Liver (tissue), 9 donors: Measurements from ENCODE around the gene PTPN2. TPM values are rescaled to one million over a fixed set of nuclear protein-coding genes. Genes with fewer than 3 reads are reported as not detected.

Experiments
- DNase-seq: peaks from one replicate; pipeline ENCODE4 v3.0.0-alpha.2; 2017; ENCODE audit warnings: low spot score
- H3K27ac ChIP-seq, 2 donors: one replicate each; pipeline ENCODE4 v1.7.0; 2013; ENCODE audit warnings: inconsistent platforms in 2 of 2, low read length in 2 of 2, control low read depth in 1 of 2, low read depth in 1 of 2, mild to moderate bottlenecking in 1 of 2
- H3K27me3 ChIP-seq, 4 donors: one replicate each; pipeline versions ENCODE4 v1.6.1 to v1.7.0; 2013; ENCODE audit warnings: low read length in 3 of 4, inconsistent platforms in 1 of 4, mild to moderate bottlenecking in 1 of 4, moderate library complexity in 1 of 4; ENCODE audit not compliant: control insufficient read depth in 4 of 4, insufficient read depth in 4 of 4
- H3K36me3 ChIP-seq, 4 donors: one replicate each; pipeline versions ENCODE4 v1.6.1 to v1.7.0; 2013; ENCODE audit warnings: low read length in 3 of 4, mild to moderate bottlenecking in 3 of 4, low read depth in 1 of 4, moderate library complexity in 1 of 4; ENCODE audit not compliant: control insufficient read depth in 4 of 4, insufficient read depth in 3 of 4
- H3K4me1 ChIP-seq, 4 donors: one replicate each; pipeline versions ENCODE4 v1.6.1 to v1.7.0; 2013; ENCODE audit warnings: low read length in 3 of 4, mild to moderate bottlenecking in 3 of 4, moderate library complexity in 1 of 4; ENCODE audit not compliant: control insufficient read depth in 4 of 4, insufficient read depth in 4 of 4
- H3K4me3 ChIP-seq, 3 donors: one replicate each; pipeline versions ENCODE4 v1.6.1 to v1.7.0; 2013; ENCODE audit warnings: low read length in 3 of 3, control low read depth in 1 of 3, low read depth in 1 of 3, mild to moderate bottlenecking in 1 of 3
- H3K9ac ChIP-seq, 2 donors: one replicate each; pipeline ENCODE4 v1.7.0; 2013; ENCODE audit warnings: low read length in 2 of 2, mild to moderate bottlenecking in 2 of 2, moderate library complexity in 2 of 2, control low read depth in 1 of 2, low read depth in 1 of 2
- H3K9me3 ChIP-seq, 4 donors: one replicate each; pipeline versions ENCODE4 v1.6.1 to v1.7.0; 2013; ENCODE audit warnings: low read length in 3 of 4; ENCODE audit not compliant: control insufficient read depth in 4 of 4
- EGR1 ChIP-seq, 2 donors: IDR thresholded peaks; 2 replicates each; pipeline ENCODE4 v1.6.1; 2016 to 2018; ENCODE audit warnings: antibody characterized with exemption in 2 of 2, low read depth in 2 of 2
- FOXA1 ChIP-seq: IDR thresholded peaks from 2 replicates; pipeline ENCODE4 v1.6.1; 2016; ENCODE audit warnings: antibody characterized with exemption
- FOXA2 ChIP-seq: IDR thresholded peaks from 2 replicates; pipeline ENCODE4 v1.6.1; 2016; ENCODE audit warnings: antibody characterized with exemption
- GABPA ChIP-seq, 2 donors: IDR thresholded peaks in 1 of 2; conservative IDR thresholded peaks in 1 of 2; 2 replicates each; pipeline ENCODE4 v1.6.1; 2016; ENCODE audit warnings: antibody characterized with exemption in 2 of 2, mild to moderate bottlenecking in 1 of 2, moderate library complexity in 1 of 2
- HNF4A ChIP-seq, 2 donors: conservative IDR thresholded peaks; 2 replicates each; pipeline ENCODE4 v1.6.1; 2016; ENCODE audit warnings: antibody characterized with exemption in 2 of 2, mild to moderate bottlenecking in 2 of 2
- HNF4G ChIP-seq: IDR thresholded peaks from 2 replicates; pipeline ENCODE4 v1.6.1; 2016; ENCODE audit warnings: antibody characterized with exemption
- JUND ChIP-seq, 2 donors: IDR thresholded peaks; 2 replicates each; pipeline ENCODE4 v1.6.1; 2016; ENCODE audit warnings: antibody characterized with exemption in 2 of 2
- NR2F2 ChIP-seq: IDR thresholded peaks from 2 replicates; pipeline ENCODE4 v1.6.1; 2016; ENCODE audit warnings: antibody characterized with exemption
- RAD21 ChIP-seq, 2 donors: IDR thresholded peaks; 2 replicates each; pipeline ENCODE4 v1.6.1; 2016; ENCODE audit warnings: antibody characterized with exemption in 2 of 2, mild to moderate bottlenecking in 2 of 2
- RXRA ChIP-seq, 2 donors: IDR thresholded peaks; 2 replicates each; pipeline ENCODE4 v1.6.1; 2017 to 2018; ENCODE audit warnings: antibody characterized with exemption in 2 of 2, mild to moderate bottlenecking in 1 of 2
- SP1 ChIP-seq: IDR thresholded peaks from 2 replicates; pipeline ENCODE4 v1.6.1; 2018; ENCODE audit warnings: antibody characterized with exemption, mild to moderate bottlenecking
- TAF1 ChIP-seq: conservative IDR thresholded peaks from 2 replicates; pipeline ENCODE4 v1.6.1; 2016; ENCODE audit warnings: antibody characterized with exemption, mild to moderate bottlenecking
- YY1 ChIP-seq: IDR thresholded peaks from 2 replicates; pipeline ENCODE4 v1.6.1; 2016; ENCODE audit warnings: antibody characterized with exemption, mild to moderate bottlenecking
- whole genome bisulfite sequencing: extraction: QIAGEN DNeasy Blood & Tissue Kit; methylation state at CpG from one replicate; pipeline ENCODE4 v1.1.7; 2013; 5-methylcytosine and 5-hydroxymethylcytosine counted together
- polyA plus RNA-seq, 2 donors: library from polyadenylated mRNA; stranded (reverse) in 1 of 2; unstranded in 1 of 2; fragments of 200-250 nt in 1 of 2; fragments of >200 nt in 1 of 2; fragmentation: Nextera tagmentation in 1 of 2; extraction: Ambion mirVana in 1 of 2; gene quantifications; one replicate each; pipeline versions ENCODE4 v1.2.1 to v1.2.3, GENCODE V29; 2013 to 2015
- total RNA-seq, 2 donors: library from RNA; depleted of rRNA; stranded (reverse); fragments of >200 nt; gene quantifications; one replicate each; pipeline ENCODE4 v1.2.3, GENCODE V29; 2014
- TF ChIP-seq, protein P1 (sequence below): IDR thresholded peaks from 2 replicates; pipeline ENCODE4 v1.6.1; 2016; ENCODE audit warnings: antibody characterized with exemption
- TF ChIP-seq, protein P2 (sequence below): IDR thresholded peaks from 2 replicates; pipeline ENCODE4 v1.6.1; 2016; ENCODE audit warnings: antibody characterized with exemption, mild to moderate bottlenecking
- TF ChIP-seq, protein P3 (sequence below): IDR thresholded peaks from 2 replicates; pipeline ENCODE4 v1.6.1; 2016; ENCODE audit warnings: antibody characterized with exemption
- TF ChIP-seq, protein P4 (sequence below): fragments of 150-350 bp; IDR thresholded peaks from 2 replicates; pipeline ENCODE4 v1.5.1; 2017; ENCODE audit warnings: improper control_type of control experiment, low read depth, low read length; ENCODE audit not compliant: missing input control
- donor health status: healthy.
- donor health status: healthy.
- donor health status: healthy.
- donor health status: healthy.
- donor health status: healthy.

Gene PTPN2
- total and polyA plus RNA-seq, 4 donors = 9.2 to 21.2 (median 14.9) TPM

DNA sequence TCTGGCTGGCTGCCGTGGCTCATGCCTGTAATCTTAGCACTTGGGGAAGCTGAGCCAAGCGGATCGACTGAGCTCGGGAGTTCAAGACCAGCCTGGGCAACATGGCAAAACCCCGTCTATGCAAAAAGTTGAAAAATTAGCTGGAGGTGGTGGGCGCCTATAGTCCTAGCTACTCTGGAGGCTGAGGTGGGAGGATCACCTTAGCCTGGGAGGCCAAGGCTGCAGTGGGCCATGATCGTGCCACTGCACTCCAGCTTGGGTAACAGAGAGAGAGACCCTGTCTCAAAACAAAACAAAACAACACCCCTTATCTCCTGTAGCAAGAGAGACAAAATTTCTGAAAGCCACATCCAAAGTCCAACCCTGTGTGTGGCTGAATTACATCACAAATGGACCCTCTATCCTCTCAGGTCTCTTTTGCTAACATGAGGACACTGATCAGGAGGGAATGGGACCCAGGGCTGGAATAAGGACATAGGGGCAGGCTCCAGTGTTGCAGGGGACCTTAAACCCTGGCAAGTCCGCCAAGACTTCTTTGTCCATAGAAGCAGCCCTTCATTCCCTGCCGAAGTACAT is 116.4 kb downstream of the PTPN2 start:
- 93% methylated on average over 9 of the region's 9 CpGs for WGBS
- Histone ChIP-seq H3K36me3 (no peaks in the 10 kb centered on the region), H3K27me3 (no peaks in the 10 kb centered on the region), H3K27ac (no peak overlapping the region), H3K4me1 (no peaks in the 10 kb centered on the region), H3K9ac (no peak overlapping the region), H3K9me3 (no peaks in the 10 kb centered on the region), H3K4me3 (no peak overlapping the region)
- DNase-seq = no peak
- TF ChIP-seq GABPA (IDR thresholded peaks at IDR 0.05 in 1 of 2, conservative IDR thresholded peaks at IDR 0.05 in 1 of 2) = no peak
- TF ChIP-seq, protein P1, sequence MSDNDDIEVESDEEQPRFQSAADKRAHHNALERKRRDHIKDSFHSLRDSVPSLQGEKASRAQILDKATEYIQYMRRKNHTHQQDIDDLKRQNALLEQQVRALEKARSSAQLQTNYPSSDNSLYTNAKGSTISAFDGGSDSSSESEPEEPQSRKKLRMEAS = no peak
- TF ChIP-seq, protein P2, sequence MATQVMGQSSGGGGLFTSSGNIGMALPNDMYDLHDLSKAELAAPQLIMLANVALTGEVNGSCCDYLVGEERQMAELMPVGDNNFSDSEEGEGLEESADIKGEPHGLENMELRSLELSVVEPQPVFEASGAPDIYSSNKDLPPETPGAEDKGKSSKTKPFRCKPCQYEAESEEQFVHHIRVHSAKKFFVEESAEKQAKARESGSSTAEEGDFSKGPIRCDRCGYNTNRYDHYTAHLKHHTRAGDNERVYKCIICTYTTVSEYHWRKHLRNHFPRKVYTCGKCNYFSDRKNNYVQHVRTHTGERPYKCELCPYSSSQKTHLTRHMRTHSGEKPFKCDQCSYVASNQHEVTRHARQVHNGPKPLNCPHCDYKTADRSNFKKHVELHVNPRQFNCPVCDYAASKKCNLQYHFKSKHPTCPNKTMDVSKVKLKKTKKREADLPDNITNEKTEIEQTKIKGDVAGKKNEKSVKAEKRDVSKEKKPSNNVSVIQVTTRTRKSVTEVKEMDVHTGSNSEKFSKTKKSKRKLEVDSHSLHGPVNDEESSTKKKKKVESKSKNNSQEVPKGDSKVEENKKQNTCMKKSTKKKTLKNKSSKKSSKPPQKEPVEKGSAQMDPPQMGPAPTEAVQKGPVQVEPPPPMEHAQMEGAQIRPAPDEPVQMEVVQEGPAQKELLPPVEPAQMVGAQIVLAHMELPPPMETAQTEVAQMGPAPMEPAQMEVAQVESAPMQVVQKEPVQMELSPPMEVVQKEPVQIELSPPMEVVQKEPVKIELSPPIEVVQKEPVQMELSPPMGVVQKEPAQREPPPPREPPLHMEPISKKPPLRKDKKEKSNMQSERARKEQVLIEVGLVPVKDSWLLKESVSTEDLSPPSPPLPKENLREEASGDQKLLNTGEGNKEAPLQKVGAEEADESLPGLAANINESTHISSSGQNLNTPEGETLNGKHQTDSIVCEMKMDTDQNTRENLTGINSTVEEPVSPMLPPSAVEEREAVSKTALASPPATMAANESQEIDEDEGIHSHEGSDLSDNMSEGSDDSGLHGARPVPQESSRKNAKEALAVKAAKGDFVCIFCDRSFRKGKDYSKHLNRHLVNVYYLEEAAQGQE = no peak
- no peak for TF ChIP-seq FOXA1
- no peak for TF ChIP-seq HNF4G
- TF ChIP-seq YY1 = no peak
- TF ChIP-seq HNF4A (conservative IDR thresholded peaks at IDR 0.05) = no peak

DNA sequence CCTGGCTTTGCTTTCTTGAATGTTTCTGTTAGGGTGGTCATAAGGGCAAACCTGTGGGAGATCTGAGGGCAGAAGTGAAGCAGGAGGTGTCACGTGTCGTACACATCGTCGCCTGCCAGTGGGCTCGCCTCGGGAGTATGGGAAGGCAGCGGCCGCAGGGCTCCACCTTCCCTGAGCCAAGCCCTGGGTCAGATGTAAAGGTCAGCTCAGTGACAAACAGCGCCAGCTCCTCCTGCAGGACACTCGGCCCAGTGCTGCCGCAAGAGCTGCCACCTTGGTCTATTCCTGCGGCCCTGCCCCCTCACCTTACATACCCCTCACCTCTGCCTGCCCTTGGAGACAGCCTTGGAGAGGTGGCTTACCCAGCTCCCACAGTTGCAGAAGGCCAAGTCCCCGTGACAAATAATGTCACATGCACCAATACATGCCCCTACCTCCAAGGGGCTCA is 117.0 kb downstream of the PTPN2 start:
- no peaks in the 10 kb centered on the region for H3K27me3 ChIP-seq
- H3K36me3 ChIP-seq = no peaks in the 10 kb centered on the region
- H3K4me1 ChIP-seq = no peaks in the 10 kb centered on the region
- DNase-seq = peak; percentile 42
- peak in 1 of 2 donors; percentile 57 for TF ChIP-seq RAD21 (IDR thresholded peaks at IDR 0.05)
- no peak for TF ChIP-seq HNF4A (conservative IDR thresholded peaks at IDR 0.05)
- H3K9me3 ChIP-seq = no peaks in the 10 kb centered on the region
- H3K4me3 ChIP-seq = no peak overlapping the region
- WGBS = 45% methylated on average over 13 of the region's 13 CpGs
- H3K27ac ChIP-seq = no peak overlapping the region
- H3K9ac ChIP-seq = no peak overlapping the region

DNA sequence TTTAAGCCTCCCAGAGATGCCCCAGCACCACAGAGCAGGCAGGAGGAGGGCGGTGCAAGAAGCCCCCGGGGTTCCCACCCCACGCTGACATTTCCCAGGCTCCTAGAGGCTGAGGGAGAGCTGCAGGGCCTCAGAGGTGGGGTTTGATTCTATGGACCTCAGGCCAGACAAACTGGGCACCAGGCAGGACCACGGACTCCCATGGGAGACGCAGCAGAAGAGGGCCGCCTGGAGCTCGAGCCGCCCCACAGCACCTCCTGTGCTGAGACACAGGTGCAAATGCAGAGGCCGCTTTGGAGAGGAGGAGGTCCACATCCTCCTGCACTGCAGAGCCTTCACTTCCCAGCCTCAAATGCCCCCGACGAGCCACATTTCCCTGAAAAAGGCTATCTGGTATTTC is 118.5 kb downstream of the PTPN2 start:
- no peak for TF ChIP-seq EGR1 (IDR thresholded peaks at IDR 0.05; ENCODE audit: low read depth in 2 of 2)
- no peak overlapping the region for H3K4me3 ChIP-seq
- H3K27me3 ChIP-seq = no peaks in the 10 kb centered on the region
- H3K27ac ChIP-seq = no peak overlapping the region
- H3K9me3 ChIP-seq = no peaks in the 10 kb centered on the region
- no peaks in the 10 kb centered on the region for H3K36me3 ChIP-seq
- DNase-seq = no peak
- 86% methylated on average over 11 of the region's 11 CpGs for WGBS
- no peaks in the 10 kb centered on the region for H3K4me1 ChIP-seq
- no peak overlapping the region for H3K9ac ChIP-seq

DNA sequence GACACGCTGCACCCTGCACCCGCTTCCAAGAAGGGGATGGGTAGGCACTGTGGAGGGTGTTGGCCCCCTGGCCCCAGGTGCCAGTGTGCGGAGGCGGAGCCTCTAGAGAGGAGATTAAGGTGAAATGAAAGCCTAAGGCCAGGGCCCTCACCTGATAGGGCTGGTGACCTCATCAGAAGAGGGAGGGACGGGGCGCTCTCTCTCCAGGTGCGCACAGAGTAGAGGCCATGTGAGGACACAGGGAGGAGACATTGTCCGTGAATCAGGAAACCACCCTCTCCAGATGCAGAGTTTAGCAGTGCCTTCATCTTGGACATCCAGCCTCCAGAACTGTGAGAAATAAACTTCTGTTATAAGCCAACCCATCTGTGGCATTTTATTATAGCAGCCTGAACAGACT is 118.9 kb downstream of the PTPN2 start:
- 72% methylated on average over 8 of the region's 8 CpGs for WGBS
- no peak overlapping the region for H3K27ac ChIP-seq
- H3K27me3 ChIP-seq = no peaks in the 10 kb centered on the region
- no peak for DNase-seq
- no peaks in the 10 kb centered on the region for H3K9me3 ChIP-seq
- no peak overlapping the region for H3K9ac ChIP-seq
- H3K4me1 ChIP-seq = no peaks in the 10 kb centered on the region
- no peak overlapping the region for H3K4me3 ChIP-seq
- H3K36me3 ChIP-seq = no peaks in the 10 kb centered on the region
- TF ChIP-seq RXRA (IDR thresholded peaks at IDR 0.05) (no peak), EGR1 (IDR thresholded peaks at IDR 0.05; ENCODE audit: low read depth in 2 of 2) (no peak), RAD21 (IDR thresholded peaks at IDR 0.05) (no peak), NR2F2 (no peak), FOXA1 (no peak), JUND (IDR thresholded peaks at IDR 0.05) (no peak), FOXA2 (no peak), TAF1 (no peak), SP1 (no peak)
- TF ChIP-seq, protein P3, sequence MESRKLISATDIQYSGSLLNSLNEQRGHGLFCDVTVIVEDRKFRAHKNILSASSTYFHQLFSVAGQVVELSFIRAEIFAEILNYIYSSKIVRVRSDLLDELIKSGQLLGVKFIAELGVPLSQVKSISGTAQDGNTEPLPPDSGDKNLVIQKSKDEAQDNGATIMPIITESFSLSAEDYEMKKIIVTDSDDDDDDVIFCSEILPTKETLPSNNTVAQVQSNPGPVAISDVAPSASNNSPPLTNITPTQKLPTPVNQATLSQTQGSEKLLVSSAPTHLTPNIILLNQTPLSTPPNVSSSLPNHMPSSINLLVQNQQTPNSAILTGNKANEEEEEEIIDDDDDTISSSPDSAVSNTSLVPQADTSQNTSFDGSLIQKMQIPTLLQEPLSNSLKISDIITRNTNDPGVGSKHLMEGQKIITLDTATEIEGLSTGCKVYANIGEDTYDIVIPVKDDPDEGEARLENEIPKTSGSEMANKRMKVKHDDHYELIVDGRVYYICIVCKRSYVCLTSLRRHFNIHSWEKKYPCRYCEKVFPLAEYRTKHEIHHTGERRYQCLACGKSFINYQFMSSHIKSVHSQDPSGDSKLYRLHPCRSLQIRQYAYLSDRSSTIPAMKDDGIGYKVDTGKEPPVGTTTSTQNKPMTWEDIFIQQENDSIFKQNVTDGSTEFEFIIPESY = no peak
- TF ChIP-seq, protein P4, sequence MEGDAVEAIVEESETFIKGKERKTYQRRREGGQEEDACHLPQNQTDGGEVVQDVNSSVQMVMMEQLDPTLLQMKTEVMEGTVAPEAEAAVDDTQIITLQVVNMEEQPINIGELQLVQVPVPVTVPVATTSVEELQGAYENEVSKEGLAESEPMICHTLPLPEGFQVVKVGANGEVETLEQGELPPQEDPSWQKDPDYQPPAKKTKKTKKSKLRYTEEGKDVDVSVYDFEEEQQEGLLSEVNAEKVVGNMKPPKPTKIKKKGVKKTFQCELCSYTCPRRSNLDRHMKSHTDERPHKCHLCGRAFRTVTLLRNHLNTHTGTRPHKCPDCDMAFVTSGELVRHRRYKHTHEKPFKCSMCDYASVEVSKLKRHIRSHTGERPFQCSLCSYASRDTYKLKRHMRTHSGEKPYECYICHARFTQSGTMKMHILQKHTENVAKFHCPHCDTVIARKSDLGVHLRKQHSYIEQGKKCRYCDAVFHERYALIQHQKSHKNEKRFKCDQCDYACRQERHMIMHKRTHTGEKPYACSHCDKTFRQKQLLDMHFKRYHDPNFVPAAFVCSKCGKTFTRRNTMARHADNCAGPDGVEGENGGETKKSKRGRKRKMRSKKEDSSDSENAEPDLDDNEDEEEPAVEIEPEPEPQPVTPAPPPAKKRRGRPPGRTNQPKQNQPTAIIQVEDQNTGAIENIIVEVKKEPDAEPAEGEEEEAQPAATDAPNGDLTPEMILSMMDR = no peak
- TF ChIP-seq, protein P1 = no peak
